T-helper 2 cell treated with Interferon-gamma antibody and Interleukin-4, amounts not matched to agents 100 ng/mL and 5 ng/mL, for 36 hours (primary cell): ENCODE data around the gene OCEL1. TPM values are rescaled to one million over a fixed set of nuclear protein-coding genes. Genes with fewer than 3 reads are reported as not detected.
"Not testable (repeated sequence)": the region's sequence is repeated elsewhere in the genome, so short reads cannot be mapped to it uniquely, and the experiment has no call there.

Source experiments
- intact Hi-C: fragments of 100-400 bp; cut with micrococcal nuclease; formaldehyde crosslinking; loops from one replicate; pipeline ENCODE4 v1.15.1; 2023
- total RNA-seq: library from RNA; stranded (reverse); gene quantifications from 2 replicates; pipeline ENCODE4 v1.2.3, GENCODE V29; 2022

The OCEL1 gene
- 17.2 and 22.6 TPM in 2 replicates for total RNA-seq

GRCh38 chr19:17226002-17226933, at the start of gene OCEL1:
Gene OCEL1 (plus strand): TSS chr19:17226226. CDS start chr19:17226248, 22 bp downstream.
- intact Hi-C loops, result loop anchor here (1.0 to 5.0 kb wide), 5 partner anchors 9 to 329 kb away; partner anchors contain the start of genes BABAM1, HAUS8, MYO9B and USE1

- intact Hi-C loops, result no loop called here
Observed at GRCh38 chr19:17178291-17178690, 47.7 kb upstream of the OCEL1 start.

- intact Hi-C loops, result no loop called here
Observed at GRCh38 chr19:17180997-17181702, 44.9 kb upstream of the OCEL1 start.

GRCh38 chr19:17183271-17183761, 42.7 kb upstream of the OCEL1 start:
- intact Hi-C loops, result no loop called here

- intact Hi-C loops, result no loop called here
Observed at GRCh38 chr19:17183858-17184321, 42.1 kb upstream of the OCEL1 start.

- intact Hi-C loops, result no loop called here
Observed at GRCh38 chr19:17184371-17184841, 41.6 kb upstream of the OCEL1 start.

GRCh38 chr19:17185590-17185989, 40.4 kb upstream of the OCEL1 start:
- intact Hi-C loops, result no loop called here

GRCh38 chr19:17191736-17192135, 34.3 kb upstream of the OCEL1 start:
- intact Hi-C loops, result not testable (repeated sequence)

GRCh38 chr19:17192751-17193150, 33.3 kb upstream of the OCEL1 start:
- intact Hi-C loops, result no loop called here

- intact Hi-C loops, result no loop called here
Observed at GRCh38 chr19:17194608-17195007, 31.4 kb upstream of the OCEL1 start.

GRCh38 chr19:17195106-17195505, 30.9 kb upstream of the OCEL1 start:
- intact Hi-C loops, result no loop called here

- intact Hi-C loops, result no loop called here
Observed at GRCh38 chr19:17196610-17197009, 29.4 kb upstream of the OCEL1 start.

- intact Hi-C loops, result no loop called here
Observed at GRCh38 chr19:17197666-17198065, 28.4 kb upstream of the OCEL1 start.

GRCh38 chr19:17200408-17201079, 25.5 kb upstream of the OCEL1 start:
- intact Hi-C loops, result no loop called here

- intact Hi-C loops, result no loop called here
Observed at GRCh38 chr19:17202249-17202648, 23.8 kb upstream of the OCEL1 start.

GRCh38 chr19:17202713-17203112, 23.3 kb upstream of the OCEL1 start:
- intact Hi-C loops, result no loop called here

GRCh38 chr19:17205237-17206140, 20.5 kb upstream of the OCEL1 start:
- intact Hi-C loops, result loop anchor here (5.0 kb wide), 1 partner anchor 77 kb away; the partner anchor contains the start of gene ANKLE1

- intact Hi-C loops, result loop anchor here (5.0 kb wide), 1 partner anchor 75 kb away; the partner anchor contains the start of gene ANKLE1
Observed at GRCh38 chr19:17206736-17207581, 19.1 kb upstream of the OCEL1 start.
